Left kidney (tissue), 8 donors: ENCODE measurements around the gene TSPYL6. TPM values are rescaled to one million over a fixed set of nuclear protein-coding genes. Genes with fewer than 3 reads are reported as not detected.
"Not testable (repeated sequence)": the region's sequence is repeated elsewhere in the genome, so short reads cannot be mapped to it uniquely, and the experiment has no call there.

ENCODE experiments used
- DNase-seq: peaks from one replicate; pipeline ENCODE4 v3.0.0-alpha.2; 2013
- long read RNA-seq, 8 donors: transcript quantifications; one replicate each; lab custom pipeline, GENCODE V29; 2026
- polyA plus RNA-seq: library from polyadenylated mRNA; unstranded; fragments of 120-200 nt; gene quantifications from one replicate; pipeline ENCODE4 v1.2.1, GENCODE V29; 2013; ENCODE audit not compliant: insufficient read length

Gene TSPYL6
- polyA plus RNA-seq, result 0.13 TPM
- long read RNA-seq, donor 1, partial matches to known transcripts, result 51 of 75 reads
- long read RNA-seq, donor 1, other reads (novel, unspliced or antisense), result 24 of 75 reads
- long read RNA-seq, donor 2, partial matches to known transcripts, result 43 of 52 reads
- long read RNA-seq, donor 2, other reads (novel, unspliced or antisense), result 9 of 52 reads
- long read RNA-seq, donor 3, result 0 reads
- long read RNA-seq, donor 4, result 0 reads
- long read RNA-seq, donor 5, result 0 reads
- long read RNA-seq, donor 6, result 0 reads
- long read RNA-seq, donor 7, result 0 reads
- long read RNA-seq, donor 8, result 0 reads

GRCh38 chr2:54256091-54256694 is at the start of gene TSPYL6:
TSPYL6 (minus strand) TSS chr2:54256229; CDS start chr2:54256151, 78 bp downstream.
- no peak for DNase-seq

DNA sequence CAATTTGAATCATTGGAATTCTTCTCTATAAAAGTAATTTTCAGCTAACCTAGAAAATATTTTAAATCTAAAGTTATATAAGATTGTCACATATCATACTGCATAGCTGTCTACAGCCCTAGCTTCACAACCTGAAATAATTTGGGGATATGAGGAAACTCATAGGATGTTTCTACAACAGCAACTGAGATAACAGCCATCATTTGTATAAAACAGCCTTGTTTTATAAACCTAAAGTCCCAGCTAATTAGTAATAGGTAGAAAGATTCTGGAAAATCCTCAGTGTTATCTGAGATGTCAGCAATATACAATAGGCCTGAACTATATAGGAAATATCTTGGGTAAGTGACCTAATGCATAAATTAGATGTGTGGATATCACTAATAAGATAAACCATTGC is 47.6 kb upstream of the TSPYL6 start:
- no peak for DNase-seq

GRCh38 chr2:54298514-54298913 is 42.5 kb upstream of the TSPYL6 start:
- DNase-seq, result no peak

- DNase-seq, result peak; percentile 57
Observed at GRCh38 chr2:54295911-54296310, 39.9 kb upstream of the TSPYL6 start.

DNA sequence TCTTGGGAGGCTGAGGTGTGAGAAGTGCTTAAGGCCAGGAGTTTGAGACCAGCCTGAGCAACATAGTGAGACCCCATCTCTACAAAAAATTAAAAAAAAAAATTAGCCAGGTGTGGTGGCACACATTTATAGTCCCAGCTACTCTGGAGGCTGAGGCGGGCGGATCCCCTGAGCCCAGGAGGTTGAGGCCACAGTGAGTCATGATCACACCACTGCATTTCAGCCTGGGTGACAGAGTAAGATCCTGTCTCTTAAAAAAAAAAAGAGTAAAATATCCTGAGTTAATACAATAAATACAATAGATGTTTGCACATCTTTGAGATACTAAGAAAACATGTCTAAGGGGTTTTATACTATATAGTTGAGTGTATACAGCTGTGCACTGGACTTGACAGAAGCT is 38.6 kb upstream of the TSPYL6 start:
- DNase-seq, result not testable (repeated sequence)

- DNase-seq, result no peak
Observed at GRCh38 chr2:54290356-54291025, 34.5 kb upstream of the TSPYL6 start.

DNA sequence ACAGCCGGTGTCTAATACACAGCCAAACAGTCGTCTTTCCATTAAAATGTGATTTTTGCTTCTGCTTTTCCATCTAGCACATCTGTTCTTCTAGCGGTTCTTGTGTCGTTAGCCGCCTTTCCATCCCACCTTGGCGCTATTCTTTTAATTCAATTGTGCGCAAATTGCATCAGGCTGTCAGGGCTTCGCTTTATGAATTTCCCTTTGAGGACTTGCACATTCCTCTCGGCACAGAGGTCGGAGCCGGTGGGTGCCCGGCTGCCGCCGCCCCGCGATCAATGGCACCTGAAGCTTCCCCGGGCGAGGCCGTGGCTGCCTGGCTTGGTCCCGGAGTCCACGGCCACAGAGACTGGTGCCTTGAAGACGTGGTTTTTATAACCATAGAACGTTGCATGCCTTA is 33.9 kb upstream of the TSPYL6 start:
- DNase-seq, result no peak

- no peak for DNase-seq
Observed at GRCh38 chr2:54287532-54287931, 31.5 kb upstream of the TSPYL6 start.

- no peak for DNase-seq
Observed at GRCh38 chr2:54285451-54285850, 29.4 kb upstream of the TSPYL6 start.

DNA sequence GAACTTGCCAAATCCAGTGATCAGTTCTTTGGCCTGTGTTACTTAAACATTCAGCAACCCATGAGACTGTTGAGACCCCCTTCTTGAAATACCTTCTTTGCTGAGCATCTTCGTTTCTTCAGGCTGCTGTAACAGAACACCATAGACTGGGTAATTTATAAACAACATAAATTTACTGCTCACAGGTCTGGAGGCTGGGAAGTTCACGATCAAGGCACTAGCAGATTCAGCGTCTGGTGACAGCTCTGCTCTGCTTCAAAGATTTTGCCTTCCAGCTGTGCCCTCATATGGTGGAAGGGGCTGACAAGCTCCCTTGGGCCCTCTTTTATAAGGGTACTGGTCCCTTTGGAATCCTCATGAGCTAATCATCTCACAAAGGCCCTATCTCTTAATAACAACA is 28.8 kb upstream of the TSPYL6 start:
- DNase-seq, result peak; percentile 27

- DNase-seq, result no peak
Observed at GRCh38 chr2:54279385-54279784, 23.4 kb upstream of the TSPYL6 start.

DNA sequence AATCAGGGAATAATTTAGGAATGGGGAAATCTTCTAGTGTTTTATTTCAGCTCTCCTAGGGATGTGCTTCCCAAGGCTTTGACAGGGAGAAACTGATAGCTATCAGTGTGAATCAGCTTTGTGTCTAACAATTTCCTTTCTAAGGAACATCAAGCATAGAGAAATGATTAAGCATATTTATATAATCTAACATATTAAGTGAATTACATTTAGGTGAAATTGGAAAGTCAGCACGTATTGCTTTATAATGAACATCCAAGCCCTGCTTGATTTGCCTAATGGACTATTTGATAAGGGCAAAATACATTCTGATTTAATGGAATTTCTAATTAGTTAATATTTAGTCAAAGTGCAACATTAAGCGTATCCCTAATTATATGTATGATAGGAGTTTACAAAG is 19.5 kb upstream of the TSPYL6 start:
- no peak for DNase-seq

GRCh38 chr2:54274781-54275242 is 18.8 kb upstream of the TSPYL6 start:
- no peak for DNase-seq

DNA sequence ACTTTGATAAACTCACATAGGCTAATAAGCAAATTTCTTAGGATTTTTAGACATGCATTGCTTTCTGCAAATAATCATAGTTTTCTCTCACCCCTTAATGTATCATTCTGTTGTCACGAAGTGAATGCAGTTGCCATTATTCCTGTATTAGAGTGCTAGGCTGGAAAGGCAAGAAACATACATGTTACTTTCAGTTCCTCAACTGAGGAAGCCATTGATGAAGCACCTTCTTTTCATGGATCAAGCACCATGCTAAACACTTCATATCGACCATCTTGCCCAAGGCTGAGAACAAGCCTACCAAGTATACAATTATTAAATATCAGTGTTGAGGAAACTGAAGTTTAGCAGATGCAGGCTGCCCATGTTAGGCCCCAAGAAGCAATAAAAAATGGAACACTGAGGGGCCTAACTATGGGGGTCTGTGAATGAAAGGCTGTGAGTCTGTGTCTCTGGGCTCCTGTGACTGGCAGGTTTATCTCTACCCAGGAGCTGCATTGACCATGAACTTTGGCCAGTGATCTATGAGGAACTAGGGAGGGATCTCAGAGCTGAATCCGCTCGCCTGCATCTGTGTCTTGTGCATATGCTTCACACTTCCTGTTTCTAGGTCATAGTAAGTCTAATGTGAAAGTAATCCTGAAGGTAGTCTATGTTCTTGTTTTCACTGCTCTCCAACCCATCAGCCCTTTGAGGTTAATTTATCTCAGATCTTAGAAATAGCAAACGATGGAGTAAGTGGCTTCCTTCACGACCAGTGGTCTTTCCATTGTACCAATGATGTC is 16.0 kb upstream of the TSPYL6 start:
- DNase-seq, result no peak

GRCh38 chr2:54271189-54271588 is 15.2 kb upstream of the TSPYL6 start:
- DNase-seq, result no peak

GRCh38 chr2:54267577-54267976 is 11.5 kb upstream of the TSPYL6 start:
- no peak for DNase-seq

DNA sequence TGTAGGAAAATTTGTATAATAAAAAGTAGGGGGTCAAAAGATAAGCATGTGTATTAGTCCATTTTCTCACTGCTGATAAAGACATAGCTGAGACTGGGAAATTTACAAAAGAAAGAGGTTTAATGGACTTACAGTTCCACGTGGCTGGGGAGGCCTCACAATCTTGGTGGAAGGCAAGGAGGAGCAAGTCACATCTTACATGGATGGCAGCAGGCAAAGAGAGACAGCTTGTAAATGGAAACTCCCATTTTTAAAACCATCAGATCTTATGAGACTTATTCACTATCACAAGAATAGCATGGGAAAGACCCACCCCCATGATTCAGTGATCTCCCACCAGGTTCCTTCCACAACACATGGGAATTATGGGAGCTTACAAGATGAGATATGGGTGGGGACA is 9.1 kb upstream of the TSPYL6 start:
- not testable (repeated sequence) for DNase-seq

- DNase-seq, result no peak
Observed at GRCh38 chr2:54262015-54262765, 6.2 kb upstream of the TSPYL6 start.

DNA sequence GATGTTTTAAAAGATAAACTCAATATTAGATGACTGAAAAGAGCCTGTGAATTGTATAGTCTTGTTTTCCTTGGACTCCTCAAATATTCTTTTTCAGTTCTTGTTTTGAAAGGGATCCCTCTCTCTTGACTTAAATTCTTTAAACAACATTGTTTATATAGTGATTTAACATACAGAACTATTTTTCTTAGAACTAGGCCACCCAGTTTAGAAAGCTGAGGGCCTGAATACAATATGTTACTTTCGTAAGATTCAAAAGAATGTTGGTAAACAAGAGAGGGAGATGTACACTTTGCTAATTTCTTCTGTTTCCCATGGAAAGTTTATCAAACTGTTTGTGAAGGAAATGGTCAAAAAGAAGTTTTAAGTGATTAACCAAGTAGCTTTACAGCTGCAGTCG is 5.5 kb upstream of the TSPYL6 start:
- no peak for DNase-seq

GRCh38 chr2:54260241-54260595 is 4.2 kb upstream of the TSPYL6 start:
- no peak for DNase-seq

DNA sequence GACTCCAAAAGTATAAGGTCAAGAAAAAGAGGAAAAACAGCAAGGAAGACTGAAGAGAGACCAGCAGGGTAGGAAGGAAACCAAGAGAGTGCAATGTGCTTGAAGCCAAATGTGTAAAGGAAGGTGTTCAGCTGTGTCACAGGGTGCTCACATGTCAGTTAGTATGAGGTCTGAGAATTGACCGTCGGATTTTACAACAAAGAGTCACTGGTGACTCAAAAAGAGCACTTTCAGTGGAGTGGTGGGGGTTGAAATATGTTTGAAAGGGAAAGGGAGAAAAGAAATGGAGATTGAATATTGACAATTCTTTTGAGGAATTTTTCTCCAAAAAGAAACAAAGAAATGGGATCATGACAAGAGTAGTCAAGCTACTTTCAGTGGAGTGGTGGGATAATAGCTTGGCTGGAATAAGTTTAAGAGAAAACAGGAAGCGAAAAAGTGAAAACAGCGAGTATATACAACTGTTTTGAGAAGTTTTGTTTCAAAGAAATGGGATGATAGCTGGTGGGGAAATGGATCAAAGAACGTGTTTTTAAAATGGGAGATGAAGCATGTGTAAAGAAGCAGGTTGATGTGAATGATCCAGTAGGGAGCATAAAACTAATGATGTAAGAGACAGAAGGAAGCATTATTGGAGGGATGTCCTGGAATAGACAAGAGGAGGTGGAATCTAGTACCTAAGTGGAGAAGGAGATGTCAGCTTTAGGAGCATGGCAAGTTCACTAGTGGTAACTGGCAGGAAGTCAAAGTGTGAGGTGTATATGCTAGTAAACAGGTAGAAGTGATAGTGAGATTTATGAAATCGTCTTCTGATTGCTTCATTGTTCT is 3.6 kb upstream of the TSPYL6 start:
- no peak for DNase-seq
